ENCODE results near the gene KCNQ1OT1. TPM values are rescaled to one million over a fixed set of nuclear protein-coding genes. Genes with fewer than 3 reads are reported as not detected.

The KCNQ1OT1 gene
- total RNA-seq, 1 donor from 2014 or later: 14.3 TPM

DNA sequence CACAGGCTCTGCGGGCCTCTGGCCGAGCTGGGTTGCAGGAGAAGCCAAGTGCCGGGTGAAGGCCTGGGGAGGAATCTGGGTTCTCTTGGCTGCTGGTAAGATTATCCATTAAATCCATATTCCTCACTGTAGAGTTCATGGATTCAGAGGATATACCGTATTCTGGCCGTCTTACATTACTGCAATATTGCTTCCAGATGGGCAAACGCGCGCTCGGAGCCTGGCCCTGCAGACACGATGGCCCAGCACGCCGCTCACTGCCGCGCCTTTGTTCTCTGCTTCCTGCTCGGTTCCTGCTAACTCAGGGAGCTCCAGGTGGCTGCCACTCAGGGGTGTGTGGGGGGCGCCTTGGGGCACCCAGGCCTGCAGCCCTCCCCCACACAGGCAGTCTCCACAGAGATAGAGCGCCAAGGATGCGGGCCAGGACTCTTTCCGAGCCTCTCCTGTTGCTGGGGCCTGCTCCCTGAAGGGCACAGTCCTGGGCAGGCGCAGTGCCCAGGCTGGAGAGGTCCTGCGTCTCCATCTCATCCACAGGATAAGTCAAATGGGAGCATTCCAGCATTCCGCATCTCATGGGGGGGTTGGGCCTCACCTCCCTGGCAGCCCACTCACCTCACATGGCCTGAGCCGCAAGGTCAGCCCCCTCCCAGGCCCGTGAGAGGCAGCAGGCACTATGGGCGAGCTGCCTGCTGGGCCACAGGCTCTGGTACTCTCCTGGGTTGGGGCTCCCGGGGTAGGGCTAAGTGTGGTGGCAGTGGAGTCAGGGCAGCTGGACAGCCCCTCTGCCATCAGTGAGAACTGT lies 14.1 kb upstream of the KCNQ1OT1 start:
- Mint-ChIP-seq H3K4me1 (ENCODE audit: low read depth, unreplicated experiment) (peaks cover 8% of the 10 kb centered on the region), H3K36me3 (ENCODE audit: unreplicated experiment) (peaks cover 4% of the 10 kb centered on the region), H3K27me3 (ENCODE audit: unreplicated experiment) (peaks cover 2% of the 10 kb centered on the region), H3K27ac (ENCODE audit: unreplicated experiment) (no peak overlapping the region), H3K9me3 (ENCODE audit: unreplicated experiment) (peaks cover 4% of the 10 kb centered on the region), H3K4me3 (ENCODE audit: unreplicated experiment) (no peak overlapping the region)
- DNase-seq: no peak
- TF ChIP-seq, protein P1, sequence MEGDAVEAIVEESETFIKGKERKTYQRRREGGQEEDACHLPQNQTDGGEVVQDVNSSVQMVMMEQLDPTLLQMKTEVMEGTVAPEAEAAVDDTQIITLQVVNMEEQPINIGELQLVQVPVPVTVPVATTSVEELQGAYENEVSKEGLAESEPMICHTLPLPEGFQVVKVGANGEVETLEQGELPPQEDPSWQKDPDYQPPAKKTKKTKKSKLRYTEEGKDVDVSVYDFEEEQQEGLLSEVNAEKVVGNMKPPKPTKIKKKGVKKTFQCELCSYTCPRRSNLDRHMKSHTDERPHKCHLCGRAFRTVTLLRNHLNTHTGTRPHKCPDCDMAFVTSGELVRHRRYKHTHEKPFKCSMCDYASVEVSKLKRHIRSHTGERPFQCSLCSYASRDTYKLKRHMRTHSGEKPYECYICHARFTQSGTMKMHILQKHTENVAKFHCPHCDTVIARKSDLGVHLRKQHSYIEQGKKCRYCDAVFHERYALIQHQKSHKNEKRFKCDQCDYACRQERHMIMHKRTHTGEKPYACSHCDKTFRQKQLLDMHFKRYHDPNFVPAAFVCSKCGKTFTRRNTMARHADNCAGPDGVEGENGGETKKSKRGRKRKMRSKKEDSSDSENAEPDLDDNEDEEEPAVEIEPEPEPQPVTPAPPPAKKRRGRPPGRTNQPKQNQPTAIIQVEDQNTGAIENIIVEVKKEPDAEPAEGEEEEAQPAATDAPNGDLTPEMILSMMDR (IDR thresholded peaks at IDR 0.05; ENCODE audit: partially characterized antibody, unreplicated experiment): no peak

- H3K4me1 Mint-ChIP-seq (ENCODE audit: low read depth, unreplicated experiment): peaks cover 5% of the 10 kb centered on the region
- TF ChIP-seq, protein P1 (IDR thresholded peaks at IDR 0.05; ENCODE audit: partially characterized antibody, unreplicated experiment): no peak
- H3K27ac Mint-ChIP-seq (ENCODE audit: unreplicated experiment): no peak overlapping the region
- H3K27me3 Mint-ChIP-seq (ENCODE audit: unreplicated experiment): peaks cover 2% of the 10 kb centered on the region
- peaks cover 4% of the 10 kb centered on the region for H3K9me3 Mint-ChIP-seq (ENCODE audit: unreplicated experiment)
- H3K36me3 Mint-ChIP-seq (ENCODE audit: unreplicated experiment): peaks cover 4% of the 10 kb centered on the region
- H3K4me3 Mint-ChIP-seq (ENCODE audit: unreplicated experiment): no peak overlapping the region
- DNase-seq: no peak
Observed at GRCh38 chr11:2713094-2713493, 13.3 kb upstream of the KCNQ1OT1 start.

GRCh38 chr11:2711161-2711560 lies 11.4 kb upstream of the KCNQ1OT1 start:
- no peak overlapping the region for H3K4me3 Mint-ChIP-seq (ENCODE audit: unreplicated experiment)
- peaks cover 4% of the 10 kb centered on the region for H3K36me3 Mint-ChIP-seq (ENCODE audit: unreplicated experiment)
- peaks cover 2% of the 10 kb centered on the region for H3K4me1 Mint-ChIP-seq (ENCODE audit: low read depth, unreplicated experiment)
- TF ChIP-seq, protein P1 (IDR thresholded peaks at IDR 0.05; ENCODE audit: partially characterized antibody, unreplicated experiment): no peak
- peaks cover 6% of the 10 kb centered on the region for H3K27me3 Mint-ChIP-seq (ENCODE audit: unreplicated experiment)
- peaks cover 5% of the 10 kb centered on the region for H3K9me3 Mint-ChIP-seq (ENCODE audit: unreplicated experiment)
- no peak for DNase-seq
- no peak overlapping the region for H3K27ac Mint-ChIP-seq (ENCODE audit: unreplicated experiment)

- Mint-ChIP-seq H3K27ac (ENCODE audit: unreplicated experiment) (no peak overlapping the region), H3K9me3 (ENCODE audit: unreplicated experiment) (peaks cover 9% of the 10 kb centered on the region), H3K4me3 (ENCODE audit: unreplicated experiment) (no peak overlapping the region), H3K4me1 (ENCODE audit: low read depth, unreplicated experiment) (peaks cover 6% of the 10 kb centered on the region), H3K27me3 (ENCODE audit: unreplicated experiment) (peaks cover 9% of the 10 kb centered on the region), H3K36me3 (ENCODE audit: unreplicated experiment) (peaks cover 10% of the 10 kb centered on the region)
- TF ChIP-seq, protein P1 (IDR thresholded peaks at IDR 0.05; ENCODE audit: partially characterized antibody, unreplicated experiment): no peak
- no peak for DNase-seq
Observed at GRCh38 chr11:2709429-2709828, 9.6 kb upstream of the KCNQ1OT1 start.

GRCh38 chr11:2708757-2709281 lies 9.0 kb upstream of the KCNQ1OT1 start:
- no peak overlapping the region for H3K4me3 Mint-ChIP-seq (ENCODE audit: unreplicated experiment)
- H3K9me3 Mint-ChIP-seq (ENCODE audit: unreplicated experiment): peaks cover 11% of the 10 kb centered on the region
- H3K27ac Mint-ChIP-seq (ENCODE audit: unreplicated experiment): no peak overlapping the region
- TF ChIP-seq, protein P1 (IDR thresholded peaks at IDR 0.05; ENCODE audit: partially characterized antibody, unreplicated experiment): no peak
- H3K36me3 Mint-ChIP-seq (ENCODE audit: unreplicated experiment): peaks cover 10% of the 10 kb centered on the region
- H3K27me3 Mint-ChIP-seq (ENCODE audit: unreplicated experiment): peaks cover 10% of the 10 kb centered on the region
- DNase-seq: no peak
- peaks cover 12% of the 10 kb centered on the region for H3K4me1 Mint-ChIP-seq (ENCODE audit: low read depth, unreplicated experiment)

Data from glutamatergic neuron (in vitro differentiated cells).